Heart left ventricle (tissue), 16 donors: ENCODE results near the gene PAN2. TPM values are rescaled to one million over a fixed set of nuclear protein-coding genes. Genes with fewer than 3 reads are reported as not detected.

Source experiments
- ATAC-seq, 4 donors: fragments of 200-7000 bp; cut with Tn5 transposase; one replicate each; pipeline ENCODE4 v1.9.1; 2020 to 2022; ENCODE audit warnings: moderate library complexity in 4 of 4, mild to moderate bottlenecking in 3 of 4, moderate number of reproducible peaks in 1 of 4
- DNase-seq, 5 donors: peaks; one replicate each; pipeline ENCODE4 v3.0.0-alpha.2; 2020
- H3K27ac ChIP-seq, 12 donors: fragments of 200-600 bp; sonication (generic) in 4 of 12; one replicate each; pipeline versions ENCODE4 v1.5.0 to v1.8.0; 2016 to 2022; ENCODE audit warnings: mild to moderate bottlenecking in 2 of 12
- H3K27me3 ChIP-seq, 9 donors: fragments of 200-600 bp; sonication (generic) in 2 of 9; one replicate each; pipeline versions ENCODE4 v1.5.1 to v1.8.0; 2016 to 2022; ENCODE audit warnings: mild to moderate bottlenecking in 3 of 9
- H3K36me3 ChIP-seq, 9 donors: fragments of 200-600 bp; sonication (generic) in 2 of 9; one replicate each; pipeline versions ENCODE4 v1.5.0 to v1.8.0; 2018 to 2022; ENCODE audit warnings: mild to moderate bottlenecking in 2 of 9
- H3K4me1 ChIP-seq, 12 donors: fragments of 200-600 bp; sonication (generic) in 4 of 12; one replicate each; pipeline versions ENCODE4 v1.5.0 to v1.8.0; 2016 to 2022; ENCODE audit warnings: mild to moderate bottlenecking in 3 of 12
- H3K4me3 ChIP-seq, 12 donors: fragments of 200-600 bp; sonication (generic) in 4 of 12; one replicate each; pipeline versions ENCODE4 v1.5.0 to v1.8.0; 2017 to 2022; ENCODE audit warnings: mild to moderate bottlenecking in 9 of 12, moderate library complexity in 4 of 12
- H3K9me3 ChIP-seq, 12 donors: fragments of 200-600 bp; sonication (generic) in 4 of 12; one replicate each; pipeline versions ENCODE4 v1.5.0 to v1.8.0; 2016 to 2022; ENCODE audit warnings: mild to moderate bottlenecking in 1 of 12
- CTCF ChIP-seq, 12 donors: fragments of 200-600 bp; sonication (generic) in 4 of 12; IDR thresholded peaks; one replicate each; pipeline versions ENCODE4 v1.5.0 to v1.8.0; 2018 to 2022; ENCODE audit warnings: antibody characterized with exemption in 12 of 12, mild to moderate bottlenecking in 5 of 12
- POLR2A ChIP-seq, 2 donors: fragments of 450-650 bp; IDR thresholded peaks; one replicate each; pipeline ENCODE4 v1.6.1; 2017; ENCODE audit warnings: antibody characterized with exemption in 2 of 2, mild to moderate bottlenecking in 2 of 2, moderate library complexity in 2 of 2
- WGBS, 4 donors: extraction: QIAGEN DNeasy Blood & Tissue Kit in 2 of 4; methylation state at CpG; one replicate each; pipeline versions ENCODE4 v1.1.5 to v1.1.7; 2013 to 2018; 5-methylcytosine and 5-hydroxymethylcytosine counted together
- intact Hi-C, 10 donors: fragments of 100-400 bp; cut with DNase I; formaldehyde crosslinking; loops; one replicate each; pipeline versions ENCODE4 v1.11.1 to v1.14.2; 2022
- polyA plus RNA-seq, 2 donors: library from polyadenylated mRNA; stranded (reverse); fragments of 200-250 nt; gene quantifications; one replicate each; pipeline ENCODE4 v1.2.3, GENCODE V29; 2013
- total RNA-seq, 9 donors: library from RNA; depleted of rRNA in 2 of 9; stranded (reverse); fragments of >200 nt in 2 of 9; fragmentation: NEBNext Ultra II Directional in 3 of 9; extraction: Animal tissue kit (Norgen Biotek cat#: 25700) in 3 of 9; gene quantifications; one replicate each; pipeline versions ENCODE4 v1.1.0 to v1.2.4, GENCODE V29; 2016 to 2023
- donor health status: ischemic (EF 13 %, LVEDD 7.1; RV severe dilation, severe dysfunction).
- donor health status: healthy with polysubstance abuse.
- donor health status: DM: no; HTN: yes; CAD: no.
- donor health status: DM: no; HTN: no; CAD: no.
- donor health status: ischemic (EF 25% LVEDD 6.9; RV normal size, moderate dysfunction).
- donor health status: ischemic (EF 25% LVEDD 5.7; RV mildly dilated, moderate dysfunction).
- donor health status: healthy.
- donor health status: DM: yes; HTN: yes; CAD: no.
- donor health status: ischemic (EF 35%, LVEDD 5.7; RV mildly dilated, moderate dysfunction).
- donor health status: nonischemic (EF 11% LVEDD 7.7; RV severe dilation, severe dysfunction).
- donor health status: DM: yes; HTN: yes; CAD: no.
- donor health status: PGD.
- donor health status: ischemic (EF 29% LVEDD 5.4; RV normal size, mild dysfunction).
- donor health status: nonischemic (EF 23%, LVEDD 6.1; RV moderate dilation, normal function).

The PAN2 gene
- total and polyA plus RNA-seq, 11 donors: 12.3 to 44.7 (median 38.2) TPM

DNA sequence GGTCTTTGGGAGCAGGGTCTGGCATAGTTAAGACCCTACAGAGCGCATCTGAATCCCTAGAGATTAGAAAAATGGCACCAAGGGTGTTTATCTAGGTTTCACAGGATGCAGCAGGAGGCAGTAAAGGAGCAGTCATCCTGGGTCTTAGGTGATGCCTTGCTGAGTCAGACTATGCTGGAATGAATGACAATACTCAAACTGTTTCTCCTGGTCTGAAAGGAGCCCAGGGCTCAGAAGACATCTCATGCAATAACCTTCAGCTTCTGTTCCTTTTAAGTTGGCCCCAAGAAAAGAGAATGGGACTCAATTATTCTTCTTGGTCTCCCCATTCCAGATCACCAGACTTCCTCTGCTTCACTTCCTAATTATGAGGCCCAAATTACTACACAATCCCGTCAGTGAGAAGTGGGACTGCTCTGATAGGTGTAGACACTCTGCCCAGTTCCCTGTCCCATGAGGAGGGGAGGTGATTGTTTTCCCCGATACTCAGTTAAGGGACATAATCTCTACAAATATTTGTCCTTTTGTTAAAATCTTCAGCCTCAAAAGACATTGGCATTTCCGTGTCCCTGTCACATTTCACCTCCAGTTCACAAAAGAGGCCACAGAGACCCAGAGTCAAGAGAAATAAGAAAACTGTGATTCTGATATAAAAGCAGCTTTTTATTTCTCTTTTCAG is 43.6 kb upstream of the PAN2 start:
- no peak for DNase-seq
- Histone ChIP-seq H3K9me3 (peaks cover 0 to 7% (median 0%) of the 10 kb centered on the region in 12 donors), H3K4me1 (peaks cover 0 to 19% (median 0%) of the 10 kb centered on the region in 12 donors), H3K27me3 (no peaks in the 10 kb centered on the region), H3K27ac (no peak overlapping the region), H3K4me3 (no peak overlapping the region), H3K36me3 (no peaks in the 10 kb centered on the region)
- TF ChIP-seq POLR2A (IDR thresholded peaks at IDR 0.05) (no peak), CTCF (IDR thresholded peaks at IDR 0.05) (no peak)
- peak in 1 of 4 donors; percentile 13 for ATAC-seq
- intact Hi-C loops: no loop called here
- WGBS, 4 donors: 65 to 80% (median 73%) methylated on average over 4 of the region's 4 CpGs

- H3K9me3 ChIP-seq: peaks cover 0 to 7% (median 0%) of the 10 kb centered on the region in 12 donors
- no peak for DNase-seq
- TF ChIP-seq CTCF (IDR thresholded peaks at IDR 0.05) (no peak), POLR2A (IDR thresholded peaks at IDR 0.05) (no peak)
These were observed 42.0 kb upstream of the PAN2 start for GRCh38 chr12:56375598-56376434.

DNA sequence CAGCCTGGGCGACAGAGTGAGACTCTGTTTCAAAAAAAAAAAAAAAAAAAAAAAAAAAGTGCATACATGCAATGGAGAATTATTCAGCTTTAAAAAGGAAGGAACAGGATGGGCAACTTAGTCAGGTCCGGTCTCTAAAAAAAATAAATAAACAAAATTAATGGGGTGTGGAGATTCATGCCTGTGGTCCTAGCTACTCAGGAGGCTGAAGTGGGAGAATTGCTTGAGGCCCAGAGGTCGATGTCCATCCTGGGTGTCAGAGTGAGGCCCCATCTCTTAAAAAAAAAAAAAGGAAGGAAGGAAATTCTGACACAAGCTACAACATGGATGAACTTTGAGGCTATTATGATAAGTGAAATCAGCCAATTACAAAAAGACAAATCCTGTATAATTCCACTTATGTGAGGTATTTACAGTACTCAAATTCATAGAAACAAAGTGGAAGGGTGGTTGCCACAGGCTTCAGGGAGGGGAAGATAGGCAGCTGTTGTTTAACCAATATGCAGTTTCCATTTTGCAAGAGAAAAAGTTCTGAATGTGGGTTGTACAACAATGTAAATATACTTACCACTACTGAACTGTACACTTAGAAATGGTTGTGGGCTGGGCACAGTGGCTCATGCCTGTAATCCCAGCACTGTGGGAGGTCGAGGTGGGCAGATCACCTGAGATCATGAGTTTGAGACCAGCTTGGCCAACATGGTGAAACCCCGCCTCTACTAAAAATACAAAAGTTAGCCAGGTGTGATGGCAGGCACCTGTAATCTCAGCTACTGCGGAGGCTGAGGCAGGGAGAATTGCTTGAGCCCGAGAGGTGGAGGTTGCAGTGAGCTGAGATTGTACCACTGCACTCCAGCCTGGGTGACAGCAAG is 41.2 kb upstream of the PAN2 start:
- Histone ChIP-seq H3K4me3 (no peak overlapping the region), H3K27me3 (no peaks in the 10 kb centered on the region), H3K9me3 (peaks cover 0 to 7% (median 0%) of the 10 kb centered on the region in 12 donors), H3K36me3 (no peaks in the 10 kb centered on the region), H3K27ac (no peak overlapping the region), H3K4me1 (peaks cover 0 to 19% (median 0%) of the 10 kb centered on the region in 12 donors)
- DNase-seq (no peak), ATAC-seq (no peak)
- WGBS, 4 donors: 69 to 79% (median 76%) methylated on average over 7 of the region's 7 CpGs
- intact Hi-C loops: no loop called here
- TF ChIP-seq POLR2A (IDR thresholded peaks at IDR 0.05) (no peak), CTCF (IDR thresholded peaks at IDR 0.05) (no peak)

More at GRCh38 chr12:56375598-56376434, 42.0 kb upstream of the PAN2 start:
- Histone ChIP-seq H3K36me3 (no peaks in the 10 kb centered on the region), H3K27me3 (no peaks in the 10 kb centered on the region), H3K27ac (no peak overlapping the region), H3K4me1 (peaks cover 0 to 19% (median 0%) of the 10 kb centered on the region in 12 donors), H3K4me3 (no peak overlapping the region)
- intact Hi-C loops: no loop called here
- ATAC-seq: no peak
- WGBS, 4 donors: 79 to 87% (median 83%) methylated on average over 11 of the region's 11 CpGs
